Glomerular visceral epithelial cell (primary cell): ENCODE results near the gene PRDM8.

Experiments
- DNase-seq: peaks from one replicate; pipeline ENCODE4 v3.0.0-alpha.2; 2016; ENCODE audit errors: extremely low spot score

Gene PRDM8

GRCh38 chr4:80183250-80184052, 13.9 kb upstream of the PRDM8 start:
- no peak for DNase-seq

- peak; percentile 90 for DNase-seq
Observed at GRCh38 chr4:80184053-80184824, 13.1 kb upstream of the PRDM8 start.

- no peak for DNase-seq
Observed at GRCh38 chr4:80184825-80185756, 12.2 kb upstream of the PRDM8 start.

GRCh38 chr4:80185787-80186548, 11.3 kb upstream of the PRDM8 start:
- DNase-seq: no peak

- DNase-seq: no peak
Observed at GRCh38 chr4:80186676-80187075, 10.6 kb upstream of the PRDM8 start.

- no peak for DNase-seq
Observed at GRCh38 chr4:80187677-80188076, 9.6 kb upstream of the PRDM8 start.

- no peak for DNase-seq
Observed at GRCh38 chr4:80188457-80188800, 8.9 kb upstream of the PRDM8 start.

GRCh38 chr4:80188801-80189458, 8.4 kb upstream of the PRDM8 start:
- no peak for DNase-seq

- no peak for DNase-seq
Observed at GRCh38 chr4:80189581-80189955, 7.7 kb upstream of the PRDM8 start.

GRCh38 chr4:80189956-80190677, 7.2 kb upstream of the PRDM8 start:
- DNase-seq: no peak

- no peak for DNase-seq
Observed at GRCh38 chr4:80192252-80192866, 4.9 kb upstream of the PRDM8 start.

- peak; percentile 52 for DNase-seq
Observed at GRCh38 chr4:80192937-80193336, 4.4 kb upstream of the PRDM8 start.

GRCh38 chr4:80195441-80196140, 1.7 kb upstream of the PRDM8 start:
- no peak for DNase-seq

GRCh38 chr4:80196259-80196921, 913 bp upstream of the PRDM8 start:
- DNase-seq: no peak

- peak; percentile 53 for DNase-seq
Observed at GRCh38 chr4:80197601-80198440, 518 bp downstream of the PRDM8 start.

- no peak for DNase-seq
Observed at GRCh38 chr4:80198441-80198837, 1.1 kb downstream of the PRDM8 start.

- DNase-seq: no peak
Observed at GRCh38 chr4:80199004-80199560, 1.8 kb downstream of the PRDM8 start.
